Glomerular endothelial cell (primary cell): Measurements from ENCODE around the gene ANKRD6. TPM values are rescaled to one million over a fixed set of nuclear protein-coding genes. Genes with fewer than 3 reads are reported as not detected.

Source experiments
- DNase-seq: peaks from one replicate; pipeline ENCODE4 v3.0.0-alpha.2; 2011; ENCODE audit warnings: low read depth, low spot score; ENCODE audit errors: extremely low read depth
- total RNA-seq: library from RNA; depleted of rRNA; stranded (reverse); fragments of >200 nt; gene quantifications from 2 replicates; pipeline ENCODE4 v1.2.3, GENCODE V29; 2015

ANKRD6 gene
- total RNA-seq, 1 donor from 2014 or later, result 18.5 TPM

- no peak for DNase-seq
Measured at GRCh38 chr6:89464295-89464694, 31.3 kb downstream of the ANKRD6 start.

- no peak for DNase-seq
Measured at GRCh38 chr6:89467437-89467836, 34.5 kb downstream of the ANKRD6 start.

DNA sequence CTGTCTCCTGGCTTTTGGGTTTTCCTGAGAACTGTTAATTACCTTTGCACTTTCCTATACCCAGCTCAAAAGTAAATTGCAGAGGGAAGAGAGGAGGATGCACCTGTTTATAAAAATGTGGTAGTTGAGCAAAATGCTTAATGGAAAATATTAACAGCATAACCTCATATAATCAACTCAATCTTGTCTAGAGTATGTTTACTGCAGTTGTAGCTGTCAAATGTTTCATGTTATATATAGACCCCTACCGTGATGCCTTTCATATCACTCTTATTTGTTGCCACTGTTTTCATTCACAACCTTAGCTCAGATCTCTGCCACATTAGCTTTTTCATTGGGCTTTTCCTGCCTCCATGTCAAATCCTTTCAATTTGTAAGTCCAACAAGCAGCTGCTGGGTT lies 36.0 kb downstream of the ANKRD6 start:
- DNase-seq, result no peak

- no peak for DNase-seq
Measured at GRCh38 chr6:89471287-89471867, 38.4 kb downstream of the ANKRD6 start.

- DNase-seq, result no peak
Measured at GRCh38 chr6:89475101-89475500, 42.1 kb downstream of the ANKRD6 start.

DNA sequence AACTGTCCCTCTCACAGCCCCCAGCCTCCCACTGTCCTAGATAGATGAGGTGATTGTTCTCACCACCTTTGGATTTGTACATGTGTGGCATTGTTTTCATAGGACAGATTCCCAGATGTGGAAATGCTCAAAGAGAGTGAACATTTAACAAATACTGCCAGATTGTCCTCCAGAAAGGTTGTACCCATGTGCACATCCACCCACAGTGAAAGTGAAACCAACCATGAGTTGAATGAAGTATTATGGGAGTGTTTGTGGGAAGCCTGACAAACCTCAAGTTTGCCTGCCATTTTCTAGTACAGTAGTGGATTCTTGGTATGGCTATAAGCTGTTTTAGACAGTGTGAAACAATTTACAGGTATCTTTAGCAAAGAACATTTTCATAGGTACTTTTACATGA lies 42.7 kb downstream of the ANKRD6 start:
- no peak for DNase-seq

DNA sequence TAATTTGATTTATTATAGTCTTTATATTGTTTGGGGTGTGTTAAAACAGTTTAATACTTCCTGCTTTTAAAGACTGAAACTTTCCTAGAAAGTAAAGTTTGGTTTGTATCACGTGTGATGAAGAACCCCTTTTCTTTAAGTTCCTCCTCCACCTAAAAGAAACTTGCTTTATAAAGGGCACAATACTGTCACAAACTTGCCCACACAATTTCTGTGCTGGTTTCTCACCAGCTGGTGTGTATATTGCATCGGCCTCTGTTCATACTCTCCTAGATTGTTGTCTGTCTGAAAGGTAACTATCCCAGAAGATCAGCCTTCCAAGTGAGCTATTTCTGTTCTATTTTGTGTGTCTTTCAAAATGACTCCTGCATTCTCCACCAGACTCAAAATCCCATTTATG lies 46.9 kb downstream of the ANKRD6 start:
- DNase-seq, result no peak

DNA sequence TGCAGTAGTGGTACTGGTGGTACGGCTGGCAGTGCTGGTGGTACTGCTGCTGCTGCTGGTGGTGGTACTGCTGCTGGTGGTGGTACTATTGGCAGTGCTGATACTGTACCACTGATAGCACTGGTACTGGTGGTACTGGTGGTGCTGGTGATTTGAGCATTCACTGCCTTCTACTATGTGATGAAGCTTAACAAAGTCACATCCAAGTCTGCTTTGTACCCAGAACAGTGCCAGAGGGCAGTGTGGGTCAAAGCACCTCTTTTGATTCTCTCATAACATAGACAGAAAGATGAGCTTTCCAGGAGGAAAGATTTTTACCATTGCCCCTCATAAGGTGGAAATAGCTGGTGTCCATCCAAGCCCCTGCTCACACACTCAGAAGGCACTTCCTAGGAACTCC lies 48.7 kb downstream of the ANKRD6 start:
- no peak for DNase-seq

DNA sequence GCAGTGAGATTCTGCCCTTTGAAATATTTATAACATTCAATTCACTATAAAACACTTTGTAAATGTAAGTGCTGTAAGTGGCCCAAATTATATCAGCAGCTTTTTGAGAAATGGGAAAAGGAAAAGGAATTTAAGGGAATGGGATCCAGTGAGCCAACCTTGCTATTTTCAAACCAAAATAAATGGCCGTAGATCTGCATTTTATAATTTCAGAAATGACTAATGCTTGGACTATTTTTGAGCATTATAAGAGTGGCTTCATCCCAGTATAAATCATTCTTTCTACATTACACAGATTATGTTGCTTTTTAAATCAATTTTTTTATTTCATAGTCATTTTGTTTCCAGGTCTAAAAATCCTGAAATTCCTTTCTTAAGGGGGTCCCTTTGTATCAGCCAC lies 49.2 kb downstream of the ANKRD6 start:
- DNase-seq, result no peak

DNA sequence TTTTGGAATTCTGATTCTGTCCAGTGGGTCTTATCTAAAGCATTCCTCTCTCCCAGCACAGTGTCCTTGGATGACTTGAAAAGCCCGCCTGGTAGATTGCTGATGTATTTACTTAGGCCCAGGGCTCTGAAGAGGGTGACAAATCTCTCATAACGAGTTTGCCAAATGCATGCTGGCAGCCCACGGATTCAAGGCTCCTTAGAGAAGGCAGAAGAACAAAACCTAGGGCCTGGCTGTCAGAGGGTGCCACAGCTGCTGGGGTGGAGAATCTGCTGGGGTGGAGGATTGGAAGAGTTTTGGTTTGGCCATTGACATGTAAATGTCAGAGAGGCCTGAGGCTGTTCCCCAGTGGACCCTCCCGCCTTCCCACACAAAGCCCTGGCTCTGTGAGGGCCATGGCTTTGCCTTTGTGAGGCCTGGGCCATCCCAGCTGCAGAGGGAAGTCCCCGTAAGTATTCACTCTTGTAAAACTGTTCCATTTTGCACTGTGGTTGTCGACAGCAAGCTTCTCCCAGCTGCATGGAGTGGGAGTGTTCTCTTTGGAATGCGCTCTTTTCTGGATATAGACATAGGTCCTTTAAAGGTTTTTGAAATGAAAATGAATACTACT lies 50.3 kb downstream of the ANKRD6 start:
- DNase-seq, result no peak

- DNase-seq, result no peak
Measured at GRCh38 chr6:89485320-89485719, 52.4 kb downstream of the ANKRD6 start.

GRCh38 chr6:89487864-89488263 lies 54.9 kb downstream of the ANKRD6 start:
- no peak for DNase-seq

DNA sequence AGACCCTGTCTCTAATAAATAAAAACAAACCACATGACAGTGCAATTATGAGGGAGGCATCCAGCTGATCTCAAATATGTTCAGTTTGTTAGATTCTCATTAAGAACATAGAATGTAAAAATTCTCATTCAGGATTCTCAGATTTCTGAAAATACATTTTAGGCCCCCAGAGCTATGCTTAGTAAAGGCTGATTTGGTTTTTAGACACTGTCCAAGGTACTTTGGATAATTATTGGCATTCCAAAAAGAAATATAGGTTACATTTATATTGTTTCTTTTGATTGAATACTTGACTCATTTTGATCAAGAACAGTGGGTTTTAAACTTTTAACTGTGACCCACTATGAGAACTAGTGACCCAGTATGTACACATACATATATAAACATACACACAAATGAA lies 55.5 kb downstream of the ANKRD6 start:
- no peak for DNase-seq

GRCh38 chr6:89489078-89489477 lies 56.1 kb downstream of the ANKRD6 start:
- DNase-seq, result no peak

DNA sequence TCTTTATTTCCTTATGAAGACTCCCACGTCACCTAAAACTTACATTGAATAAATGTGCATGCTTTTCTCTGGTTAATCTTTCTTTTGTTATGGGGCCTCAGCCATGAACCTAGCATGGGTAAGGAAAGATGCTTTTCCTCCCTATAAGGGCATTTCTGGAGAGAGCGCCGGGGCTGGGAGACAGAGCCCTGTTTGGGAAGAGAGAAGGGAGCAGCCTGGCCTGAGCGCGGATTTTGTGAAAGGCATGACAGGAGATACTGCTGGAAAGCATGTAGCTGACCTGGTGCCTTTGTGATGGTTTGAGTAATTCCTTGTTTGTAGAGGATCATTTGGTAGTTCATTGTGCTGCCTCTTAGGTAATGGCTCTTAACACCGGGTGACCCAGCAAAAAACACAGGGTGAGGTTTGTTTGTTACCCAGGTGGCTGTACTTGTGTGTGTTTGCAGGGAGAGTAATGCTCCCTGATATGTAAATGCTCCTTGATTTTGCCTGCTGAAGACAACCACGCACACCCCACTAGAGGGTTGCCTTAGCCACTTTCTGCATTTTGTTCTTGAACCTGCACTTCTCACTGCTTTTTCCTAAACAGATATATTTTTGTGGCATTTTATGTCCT lies 59.2 kb downstream of the ANKRD6 start:
- no peak for DNase-seq

- DNase-seq, result no peak
Measured at GRCh38 chr6:89494131-89494793, 61.3 kb downstream of the ANKRD6 start.

DNA sequence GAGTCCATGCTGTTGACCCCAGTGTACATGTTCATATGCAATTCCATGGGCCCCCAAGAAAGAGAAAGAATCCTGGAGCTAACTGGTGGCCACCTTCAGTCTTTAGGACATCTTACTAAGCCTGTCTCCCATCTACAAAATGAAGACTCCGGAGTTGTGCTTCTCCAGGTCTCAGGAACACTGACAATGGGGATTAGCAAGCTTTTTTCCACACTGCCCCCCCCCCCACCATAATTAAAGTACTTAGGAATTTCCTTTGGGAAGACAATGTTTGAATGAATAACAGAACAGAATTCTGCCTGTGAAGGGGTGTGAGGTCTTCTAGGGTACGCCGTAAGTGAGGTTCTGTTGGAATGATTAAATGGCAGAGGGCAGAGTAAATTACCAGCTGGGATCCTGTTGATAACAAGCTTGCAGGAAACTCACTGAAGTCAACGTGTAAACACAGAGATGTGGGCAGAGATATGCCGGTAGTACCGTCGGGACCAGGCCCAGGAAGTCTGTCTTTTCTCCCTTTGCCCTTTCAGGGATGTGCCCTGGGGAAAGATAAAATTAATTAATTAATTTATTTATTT lies 63.1 kb downstream of the ANKRD6 start:
- DNase-seq, result no peak

GRCh38 chr6:89500611-89501010 lies 67.7 kb downstream of the ANKRD6 start:
- no peak for DNase-seq

GRCh38 chr6:89501222-89501621 lies 68.3 kb downstream of the ANKRD6 start:
- DNase-seq, result no peak

- no peak for DNase-seq
Measured at GRCh38 chr6:89501753-89502152, 68.8 kb downstream of the ANKRD6 start.

- DNase-seq, result no peak
Measured at GRCh38 chr6:89503641-89504040, 70.7 kb downstream of the ANKRD6 start.

GRCh38 chr6:89505847-89506246 lies 72.9 kb downstream of the ANKRD6 start:
- no peak for DNase-seq
